ENCODE measurements around the gene AGBL1.

AGBL1 gene

GRCh38 chr15:86164232-86164898 lies 84.7 kb downstream of the AGBL1 start:
- no peak for DNase-seq (ENCODE audit: low read depth)

- DNase-seq (ENCODE audit: low read depth): no peak
These were observed 85.9 kb downstream of the AGBL1 start for GRCh38 chr15:86165265-86166211.

- DNase-seq (ENCODE audit: low read depth): no peak
These were observed 88.2 kb downstream of the AGBL1 start for GRCh38 chr15:86167841-86168240.

GRCh38 chr15:86178845-86179244 lies 99.2 kb downstream of the AGBL1 start:
- no peak for DNase-seq (ENCODE audit: low read depth)

- DNase-seq (ENCODE audit: low read depth): no peak
These were observed 104.2 kb downstream of the AGBL1 start for GRCh38 chr15:86183596-86184491.

GRCh38 chr15:86193716-86194380 lies 114.2 kb downstream of the AGBL1 start:
- no peak for DNase-seq (ENCODE audit: low read depth)

GRCh38 chr15:86197770-86198169 lies 118.1 kb downstream of the AGBL1 start:
- no peak for DNase-seq (ENCODE audit: low read depth)

GRCh38 chr15:86199467-86200145 lies 119.9 kb downstream of the AGBL1 start:
- DNase-seq (ENCODE audit: low read depth): no peak

- no peak for DNase-seq (ENCODE audit: low read depth)
These were observed 121.8 kb downstream of the AGBL1 start for GRCh38 chr15:86201313-86202008.

- DNase-seq (ENCODE audit: low read depth): no peak
These were observed 123.8 kb downstream of the AGBL1 start for GRCh38 chr15:86203462-86203861.

- DNase-seq (ENCODE audit: low read depth): no peak
These were observed 125.4 kb downstream of the AGBL1 start for GRCh38 chr15:86205096-86205495.

- DNase-seq (ENCODE audit: low read depth): no peak
These were observed 133.7 kb downstream of the AGBL1 start for GRCh38 chr15:86213420-86213819.

GRCh38 chr15:86213888-86214287 lies 134.2 kb downstream of the AGBL1 start:
- DNase-seq (ENCODE audit: low read depth): no peak

GRCh38 chr15:86221119-86221518 lies 141.4 kb downstream of the AGBL1 start:
- DNase-seq (ENCODE audit: low read depth): no peak

GRCh38 chr15:86229306-86229705 lies 149.6 kb downstream of the AGBL1 start:
- DNase-seq (ENCODE audit: low read depth): no peak

- DNase-seq (ENCODE audit: low read depth): no peak
These were observed 150.3 kb downstream of the AGBL1 start for GRCh38 chr15:86229936-86230335.

- DNase-seq (ENCODE audit: low read depth): no peak
These were observed 152.4 kb downstream of the AGBL1 start for GRCh38 chr15:86231864-86232721.

GRCh38 chr15:86235667-86236066 lies 156.0 kb downstream of the AGBL1 start:
- no peak for DNase-seq (ENCODE audit: low read depth)

- no peak for DNase-seq (ENCODE audit: low read depth)
These were observed 156.9 kb downstream of the AGBL1 start for GRCh38 chr15:86236356-86237110.
